Lower leg skin (tissue), 3 donors: ENCODE data around the gene DDX10.

Experiments
- CTCF ChIP-seq, 3 donors: fragments of 450-650 bp; IDR thresholded peaks; one replicate each; pipeline ENCODE4 v1.5.1; 2016; ENCODE audit warnings: antibody characterized with exemption in 3 of 3, mild to moderate bottlenecking in 3 of 3, moderate library complexity in 2 of 3
- POLR2A ChIP-seq, 2 donors: fragments of 450-650 bp; IDR thresholded peaks; one replicate each; pipeline ENCODE4 v1.6.1; 2016 to 2017; ENCODE audit warnings: antibody characterized with exemption in 2 of 2, mild to moderate bottlenecking in 1 of 2, moderate library complexity in 1 of 2

DNA sequence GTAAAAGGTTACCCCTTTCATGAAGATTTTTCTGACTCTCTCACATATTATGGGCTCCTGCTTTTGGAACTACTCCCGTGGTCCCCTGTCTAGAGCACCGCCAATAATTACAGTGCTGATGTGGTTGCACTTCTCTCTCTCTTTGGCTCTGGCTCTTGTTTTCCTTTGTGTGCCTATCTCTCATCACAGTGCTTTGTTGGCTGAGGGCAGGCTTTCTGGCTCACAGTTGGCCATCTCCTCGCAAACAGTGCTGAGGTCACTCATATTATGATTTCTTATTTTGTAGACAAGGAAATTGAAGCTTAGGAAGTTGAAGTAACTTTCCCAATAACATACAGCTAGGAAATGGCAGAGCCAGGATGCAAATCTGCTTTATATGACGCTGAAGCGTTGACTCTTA is 192.5 kb downstream of the DDX10 start:
- TF ChIP-seq CTCF (IDR thresholded peaks at IDR 0.05) = no peak
- TF ChIP-seq POLR2A (IDR thresholded peaks at IDR 0.05) = no peak
